Measurements from ENCODE around the gene SAFB.

DNA sequence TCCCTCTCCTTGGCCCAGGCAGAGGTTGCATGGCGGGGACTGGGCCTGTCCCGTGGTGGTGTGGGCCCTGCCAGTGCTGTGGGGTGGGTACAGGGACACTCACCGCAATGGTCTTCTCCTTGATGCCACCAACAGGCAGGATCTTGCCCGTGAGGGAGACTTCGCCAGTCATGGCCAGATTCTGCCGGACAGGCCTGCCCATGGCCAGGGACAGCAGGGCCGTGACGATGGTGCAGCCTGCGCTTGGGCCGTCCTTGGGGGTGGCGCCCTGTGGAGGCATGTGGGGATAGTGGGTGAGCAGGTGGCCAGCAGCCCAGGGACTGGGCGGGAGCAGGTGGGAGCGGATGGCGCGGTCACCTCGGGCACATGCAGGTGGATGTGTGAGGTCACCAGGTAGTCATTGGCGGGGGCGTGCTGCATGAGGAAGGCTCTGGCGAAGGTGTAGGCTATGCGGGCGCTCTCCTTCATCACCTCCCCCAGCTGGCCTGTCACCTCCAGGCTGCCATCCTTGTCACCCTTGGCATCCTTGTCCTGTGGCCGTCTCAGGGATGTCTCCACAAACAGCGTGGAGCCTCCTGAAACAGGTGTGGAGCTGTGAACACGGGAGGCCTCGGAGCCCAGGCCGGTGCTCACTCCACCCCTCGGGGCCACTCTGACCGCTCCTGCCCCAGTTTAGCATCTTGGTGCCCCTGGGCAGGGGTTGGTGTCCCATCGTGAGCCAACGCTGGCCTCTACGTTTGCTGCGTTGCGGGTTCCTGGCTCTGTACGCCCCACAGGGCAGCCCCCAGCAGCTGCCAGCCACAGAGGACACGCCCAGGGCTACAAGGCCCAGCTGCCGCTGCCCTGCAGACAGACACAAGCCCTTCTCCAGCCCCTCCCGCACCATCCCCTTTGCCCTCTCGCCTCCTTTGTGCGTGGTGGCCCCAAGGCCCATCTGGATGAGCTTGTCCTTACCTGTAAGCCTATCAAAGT is 70.6 kb downstream of the SAFB start:
- TF ChIP-seq, protein P1, sequence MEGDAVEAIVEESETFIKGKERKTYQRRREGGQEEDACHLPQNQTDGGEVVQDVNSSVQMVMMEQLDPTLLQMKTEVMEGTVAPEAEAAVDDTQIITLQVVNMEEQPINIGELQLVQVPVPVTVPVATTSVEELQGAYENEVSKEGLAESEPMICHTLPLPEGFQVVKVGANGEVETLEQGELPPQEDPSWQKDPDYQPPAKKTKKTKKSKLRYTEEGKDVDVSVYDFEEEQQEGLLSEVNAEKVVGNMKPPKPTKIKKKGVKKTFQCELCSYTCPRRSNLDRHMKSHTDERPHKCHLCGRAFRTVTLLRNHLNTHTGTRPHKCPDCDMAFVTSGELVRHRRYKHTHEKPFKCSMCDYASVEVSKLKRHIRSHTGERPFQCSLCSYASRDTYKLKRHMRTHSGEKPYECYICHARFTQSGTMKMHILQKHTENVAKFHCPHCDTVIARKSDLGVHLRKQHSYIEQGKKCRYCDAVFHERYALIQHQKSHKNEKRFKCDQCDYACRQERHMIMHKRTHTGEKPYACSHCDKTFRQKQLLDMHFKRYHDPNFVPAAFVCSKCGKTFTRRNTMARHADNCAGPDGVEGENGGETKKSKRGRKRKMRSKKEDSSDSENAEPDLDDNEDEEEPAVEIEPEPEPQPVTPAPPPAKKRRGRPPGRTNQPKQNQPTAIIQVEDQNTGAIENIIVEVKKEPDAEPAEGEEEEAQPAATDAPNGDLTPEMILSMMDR (IDR thresholded peaks at IDR 0.05; ENCODE audit: poor library complexity, severe bottlenecking) = no peak
- TF ChIP-seq MXI1 (conservative IDR thresholded peaks at IDR 0.05; ENCODE audit: poor library complexity, severe bottlenecking) = no peak
- TF ChIP-seq, protein P2, sequence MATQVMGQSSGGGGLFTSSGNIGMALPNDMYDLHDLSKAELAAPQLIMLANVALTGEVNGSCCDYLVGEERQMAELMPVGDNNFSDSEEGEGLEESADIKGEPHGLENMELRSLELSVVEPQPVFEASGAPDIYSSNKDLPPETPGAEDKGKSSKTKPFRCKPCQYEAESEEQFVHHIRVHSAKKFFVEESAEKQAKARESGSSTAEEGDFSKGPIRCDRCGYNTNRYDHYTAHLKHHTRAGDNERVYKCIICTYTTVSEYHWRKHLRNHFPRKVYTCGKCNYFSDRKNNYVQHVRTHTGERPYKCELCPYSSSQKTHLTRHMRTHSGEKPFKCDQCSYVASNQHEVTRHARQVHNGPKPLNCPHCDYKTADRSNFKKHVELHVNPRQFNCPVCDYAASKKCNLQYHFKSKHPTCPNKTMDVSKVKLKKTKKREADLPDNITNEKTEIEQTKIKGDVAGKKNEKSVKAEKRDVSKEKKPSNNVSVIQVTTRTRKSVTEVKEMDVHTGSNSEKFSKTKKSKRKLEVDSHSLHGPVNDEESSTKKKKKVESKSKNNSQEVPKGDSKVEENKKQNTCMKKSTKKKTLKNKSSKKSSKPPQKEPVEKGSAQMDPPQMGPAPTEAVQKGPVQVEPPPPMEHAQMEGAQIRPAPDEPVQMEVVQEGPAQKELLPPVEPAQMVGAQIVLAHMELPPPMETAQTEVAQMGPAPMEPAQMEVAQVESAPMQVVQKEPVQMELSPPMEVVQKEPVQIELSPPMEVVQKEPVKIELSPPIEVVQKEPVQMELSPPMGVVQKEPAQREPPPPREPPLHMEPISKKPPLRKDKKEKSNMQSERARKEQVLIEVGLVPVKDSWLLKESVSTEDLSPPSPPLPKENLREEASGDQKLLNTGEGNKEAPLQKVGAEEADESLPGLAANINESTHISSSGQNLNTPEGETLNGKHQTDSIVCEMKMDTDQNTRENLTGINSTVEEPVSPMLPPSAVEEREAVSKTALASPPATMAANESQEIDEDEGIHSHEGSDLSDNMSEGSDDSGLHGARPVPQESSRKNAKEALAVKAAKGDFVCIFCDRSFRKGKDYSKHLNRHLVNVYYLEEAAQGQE (IDR thresholded peaks at IDR 0.05; ENCODE audit: borderline replicate concordance) = no peak
- TF ChIP-seq TAF1 (IDR thresholded peaks at IDR 0.05; ENCODE audit: low read depth) = no peak
- TF ChIP-seq EZH2 (IDR thresholded peaks at IDR 0.05; ENCODE audit: borderline replicate concordance, insufficient read depth, low read length, poor library complexity, severe bottlenecking) = no peak
- TF ChIP-seq SMC3 (conservative IDR thresholded peaks at IDR 0.05; ENCODE audit: poor library complexity) = no peak
- TF ChIP-seq POLR2AphosphoS5 (IDR thresholded peaks at IDR 0.05) = peak; percentile 15
- TF ChIP-seq EP300 (conservative IDR thresholded peaks at IDR 0.05; ENCODE audit: poor library complexity, severe bottlenecking) = no peak
- TF ChIP-seq RAD21 (conservative IDR thresholded peaks at IDR 0.05) = no peak
